PC-3 (cell line): Measurements from ENCODE around the gene APEX1. TPM values are rescaled to one million over a fixed set of nuclear protein-coding genes. Genes with fewer than 3 reads are reported as not detected.

Source experiments
- ATAC-seq: fragments of 200-7000 bp; cut with Tn5 transposase; 2 replicates; pipeline ENCODE4 v1.9.1; 2020; ENCODE audit warnings: mild to moderate bottlenecking, moderate library complexity
- BruUV-seq: library from RNA; stranded (reverse); fragments of 400-500 nt; replicated peaks from 2 replicates; lab custom pipeline; 2021; lab: Mats Ljungman, UMichigan
- CTCF ChIA-PET: fragments of 300-600 bp; sonication (Branson Sonifier 250); formaldehyde crosslinking; loops from one replicate; lab custom pipeline; 2022; ENCODE audit warnings: antibody characterized with exemption; lab: Charles Lee
- POLR2A ChIA-PET: fragments of 300-600 bp; sonication (Branson Sonifier 250); formaldehyde crosslinking; loops from one replicate; lab custom pipeline; 2022; ENCODE audit warnings: antibody characterized with exemption; ENCODE audit not compliant: unreplicated experiment; lab: Charles Lee
- DNase-seq: peaks from one replicate; pipeline ENCODE4 v3.0.0-alpha.2; 2015
- H2AFZ ChIP-seq: fragments of 300-600 bp; sonication (generic); 2 replicates; pipeline ENCODE4 v1.6.0; 2016; ENCODE audit warnings: antibody characterized with exemption, low read length
- H3F3A ChIP-seq: fragments of 300-600 bp; sonication (generic); one replicate; pipeline ENCODE4 v1.6.0; 2017; ENCODE audit warnings: antibody characterized with exemption, low read length, control low read depth, mild to moderate bottlenecking; ENCODE audit not compliant: unreplicated experiment
- H3K27ac ChIP-seq: fragments of 300-600 bp; sonication (generic); 2 replicates; pipeline ENCODE4 v1.5.1; 2016; ENCODE audit warnings: mild to moderate bottlenecking, low read length
- H3K27me3 ChIP-seq: fragments of 300-600 bp; sonication (generic); 2 replicates; pipeline ENCODE4 v1.6.1; 2016; ENCODE audit warnings: low read length, mixed read lengths
- H3K36me3 ChIP-seq: fragments of 300-600 bp; sonication (generic); 2 replicates; pipeline ENCODE4 v1.6.1; 2016; ENCODE audit warnings: low read depth, mixed run types, low read length, mixed read lengths
- H3K4me1 ChIP-seq: fragments of 300-600 bp; sonication (generic); 2 replicates; pipeline ENCODE4 v1.5.1; 2016; ENCODE audit warnings: low read length; ENCODE audit not compliant: insufficient read depth
- H3K4me2 ChIP-seq: fragments of 300-600 bp; sonication (generic); 2 replicates; pipeline ENCODE4 v1.6.0; 2016; ENCODE audit warnings: low read length
- H3K4me3 ChIP-seq: fragments of 300-600 bp; sonication (generic); 2 replicates; pipeline ENCODE4 v1.5.1; 2016; ENCODE audit warnings: mild to moderate bottlenecking, low read length, mixed read lengths
- H3K79me2 ChIP-seq: fragments of 300-600 bp; sonication (generic); 2 replicates; pipeline ENCODE4 v1.6.1; 2017; ENCODE audit warnings: low read length, mixed read lengths
- H3K9ac ChIP-seq: fragments of 300-600 bp; sonication (generic); 2 replicates; pipeline ENCODE4 v1.6.0; 2016; ENCODE audit warnings: mild to moderate bottlenecking, low read length
- H3K9me2 ChIP-seq: fragments of 300-600 bp; sonication (generic); replicated peaks from 2 replicates; pipeline ENCODE4 v1.6.1; 2016; ENCODE audit warnings: mixed run types, low read length, mixed read lengths
- H3K9me3 ChIP-seq: fragments of 300-600 bp; sonication (generic); 2 replicates; pipeline ENCODE4 v1.6.1; 2016; ENCODE audit warnings: low read length, mixed read lengths
- H4K20me1 ChIP-seq: fragments of 300-600 bp; sonication (generic); 2 replicates; pipeline ENCODE4 v1.6.1; 2016; ENCODE audit warnings: low read length, mixed read lengths
- EZH2 ChIP-seq: fragments of 300-600 bp; sonication (generic); IDR thresholded peaks from one replicate; pipeline ENCODE4 v1.6.1; 2017; ENCODE audit warnings: antibody characterized with exemption, mild to moderate bottlenecking, low read length; ENCODE audit not compliant: unreplicated experiment
- EZH2phosphoT487 ChIP-seq: fragments of 300-600 bp; sonication (generic); IDR thresholded peaks from 2 replicates; pipeline ENCODE4 v1.6.1; 2018; ENCODE audit warnings: mild to moderate bottlenecking, antibody characterized with exemption, low read length, borderline replicate concordance
- intact Hi-C: fragments of 100-400 bp; cut with micrococcal nuclease; formaldehyde crosslinking; loops from 2 replicates; pipeline ENCODE4 v1.9.0; 2023
- total RNA-seq: library from RNA; depleted of rRNA; stranded (reverse); fragments of >200 nt; gene quantifications from 2 replicates; pipeline ENCODE4 v1.2.3, GENCODE V29; 2014
- TF ChIP-seq, protein P1 (sequence below): fragments of 300-600 bp; sonication (generic); conservative IDR thresholded peaks from 2 replicates; pipeline ENCODE4 v1.5.1; 2017; ENCODE audit warnings: antibody characterized with exemption, low read depth, mild to moderate bottlenecking, low read length

Gene APEX1
- total RNA-seq, 1 experiment from 2014 or later, result 147 TPM

DNA sequence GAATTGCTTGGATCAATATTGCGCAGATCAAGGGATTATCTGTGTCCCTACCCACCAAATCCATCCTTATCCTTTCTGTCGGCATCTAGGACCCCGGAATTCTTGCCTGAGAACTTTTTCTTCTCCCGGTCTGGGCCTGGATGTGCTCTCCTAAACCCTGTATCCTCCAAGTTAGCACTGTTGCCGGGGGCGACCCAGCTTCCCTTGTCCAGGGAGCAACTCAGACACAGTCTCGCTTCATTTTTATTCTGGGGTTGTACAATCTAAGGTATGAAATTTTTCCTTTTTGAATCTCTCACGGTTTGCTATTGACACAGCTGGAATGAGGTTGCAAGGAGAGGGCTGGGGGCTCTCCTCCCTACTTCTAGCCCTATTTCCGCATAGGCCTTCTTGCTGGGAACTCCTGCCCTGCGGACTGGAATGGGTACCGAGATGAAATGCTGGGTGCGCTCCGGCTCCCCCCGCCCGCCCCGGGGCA is 13.8 kb downstream of the APEX1 start:
- Histone ChIP-seq H3K36me3 (peaks cover 16% of the 10 kb centered on the region), H3K9ac (peak overlapping the region; percentile 91), H3K9me2 (no peaks in the 10 kb centered on the region), H3K9me3 (no peaks in the 10 kb centered on the region), H3K4me1 (peaks cover 18% of the 10 kb centered on the region), H3K27ac (peak overlapping the region; percentile 80; the same call in 1 of the 2 replicates), H3K79me2 (peaks cover 44% of the 10 kb centered on the region), H3K4me3 (peak overlapping the region; percentile 92), H3K4me2 (peak overlapping the region; percentile 97), H3F3A (no peaks in the 10 kb centered on the region), H3K27me3 (no peaks in the 10 kb centered on the region), H2AFZ (peak overlapping the region; percentile 84), H4K20me1 (peaks cover 31% of the 10 kb centered on the region)
- ChIA-PET POLR2A (no interaction called here), CTCF (no interaction called here)
- intact Hi-C loops, result loop anchor here (1.0 to 5.0 kb wide), 2 partner anchors 8 to 138 kb away; partner anchors contain the start of gene PIP4P1
- ATAC-seq (no peak), DNase-seq (no peak)
- no TSS peak for BruUV-seq
- TF ChIP-seq EZH2phosphoT487, result no peak
- TF ChIP-seq EZH2, result no peak
- TF ChIP-seq, protein P1, sequence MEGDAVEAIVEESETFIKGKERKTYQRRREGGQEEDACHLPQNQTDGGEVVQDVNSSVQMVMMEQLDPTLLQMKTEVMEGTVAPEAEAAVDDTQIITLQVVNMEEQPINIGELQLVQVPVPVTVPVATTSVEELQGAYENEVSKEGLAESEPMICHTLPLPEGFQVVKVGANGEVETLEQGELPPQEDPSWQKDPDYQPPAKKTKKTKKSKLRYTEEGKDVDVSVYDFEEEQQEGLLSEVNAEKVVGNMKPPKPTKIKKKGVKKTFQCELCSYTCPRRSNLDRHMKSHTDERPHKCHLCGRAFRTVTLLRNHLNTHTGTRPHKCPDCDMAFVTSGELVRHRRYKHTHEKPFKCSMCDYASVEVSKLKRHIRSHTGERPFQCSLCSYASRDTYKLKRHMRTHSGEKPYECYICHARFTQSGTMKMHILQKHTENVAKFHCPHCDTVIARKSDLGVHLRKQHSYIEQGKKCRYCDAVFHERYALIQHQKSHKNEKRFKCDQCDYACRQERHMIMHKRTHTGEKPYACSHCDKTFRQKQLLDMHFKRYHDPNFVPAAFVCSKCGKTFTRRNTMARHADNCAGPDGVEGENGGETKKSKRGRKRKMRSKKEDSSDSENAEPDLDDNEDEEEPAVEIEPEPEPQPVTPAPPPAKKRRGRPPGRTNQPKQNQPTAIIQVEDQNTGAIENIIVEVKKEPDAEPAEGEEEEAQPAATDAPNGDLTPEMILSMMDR, result no peak

DNA sequence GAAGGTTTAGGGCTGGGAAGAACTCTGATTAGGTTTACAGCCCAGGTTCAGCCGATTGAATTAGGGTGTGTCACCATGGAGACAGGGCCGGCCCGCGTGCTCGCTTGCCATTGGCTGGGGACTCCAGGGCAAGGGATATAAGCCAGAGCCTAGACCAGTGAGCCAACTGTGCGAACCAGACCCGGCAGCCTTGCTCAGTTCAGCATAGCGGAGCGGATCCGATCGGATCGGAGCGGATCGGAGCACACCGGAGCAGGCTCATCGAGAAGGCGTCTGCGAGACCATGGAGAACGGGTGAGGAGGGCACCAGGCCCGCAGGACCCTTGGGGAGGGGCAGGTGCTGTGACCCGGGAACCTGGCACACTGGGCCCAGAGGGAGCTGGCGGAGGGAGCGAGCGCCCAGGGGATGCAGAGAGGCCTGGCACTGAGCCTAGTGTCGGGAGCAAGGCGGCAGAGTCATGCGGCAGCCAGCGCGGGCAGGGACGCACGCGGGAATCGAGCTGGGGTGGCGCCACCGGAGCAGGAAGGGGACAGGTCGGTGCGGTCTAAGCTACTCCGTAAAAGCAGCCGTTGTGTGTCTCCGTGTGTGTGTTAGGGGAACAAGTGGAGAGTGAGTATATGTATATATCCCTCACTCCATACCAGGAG is 14.3 kb downstream of the APEX1 start, which contains the start of gene PNP:
TSS of gene PNP (plus strand) at position 165 of the 648 bp plus-strand sequence. CDS start at position 284, 119 bp downstream.
- Histone ChIP-seq H3K4me1 (peaks cover 18% of the 10 kb centered on the region), H3K9me2 (no peaks in the 10 kb centered on the region), H3K36me3 (peaks cover 22% of the 10 kb centered on the region), H3K27ac (peak within 1 kb of the TSS; percentile 80), H3K27me3 (no peaks in the 10 kb centered on the region), H3K9ac (peak within 1 kb of the TSS; percentile 91), H3F3A (no peaks in the 10 kb centered on the region), H3K9me3 (no peaks in the 10 kb centered on the region), H4K20me1 (peaks cover 37% of the 10 kb centered on the region), H3K4me2 (peak within 1 kb of the TSS; percentile 97), H3K79me2 (peaks cover 49% of the 10 kb centered on the region), H2AFZ (peak within 1 kb of the TSS; percentile 84), H3K4me3 (peak within 1 kb of the TSS; percentile 92)
- intact Hi-C loops, result loop anchor here (1.0 to 5.0 kb wide), 2 partner anchors 8 to 138 kb away; partner anchors contain the start of gene PIP4P1
- POLR2A ChIA-PET, result interaction anchor here (0.9 to 1.1 kb wide), 2 partner anchors 8 to 126 kb away, joined by 7 read pairs; partner anchors contain the start of genes PARP2 and PIP4P1
- TF ChIP-seq EZH2phosphoT487 (no peak), EZH2 (no peak)
- TF ChIP-seq, protein P1, result no peak
- peak; percentile 92 for DNase-seq
- TSS peak; percentile 54 for BruUV-seq
- CTCF ChIA-PET, result interaction anchor here (1.4 kb wide), 1 partner anchor 8 kb away, joined by 4 read pairs; the partner anchor contains the start of gene PIP4P1
- ATAC-seq, result peak; percentile 94
